ENCODE results near the gene SLC2A5. TPM values are rescaled to one million over a fixed set of nuclear protein-coding genes. Genes with fewer than 3 reads are reported as not detected.

SLC2A5 gene
- total and polyA plus RNA-seq, 9 of the 15 experiments (the other 6 are each of a cell fraction or from before 2014, with no cell fraction given) = 0.08 TPM; not detected in 8

DNA sequence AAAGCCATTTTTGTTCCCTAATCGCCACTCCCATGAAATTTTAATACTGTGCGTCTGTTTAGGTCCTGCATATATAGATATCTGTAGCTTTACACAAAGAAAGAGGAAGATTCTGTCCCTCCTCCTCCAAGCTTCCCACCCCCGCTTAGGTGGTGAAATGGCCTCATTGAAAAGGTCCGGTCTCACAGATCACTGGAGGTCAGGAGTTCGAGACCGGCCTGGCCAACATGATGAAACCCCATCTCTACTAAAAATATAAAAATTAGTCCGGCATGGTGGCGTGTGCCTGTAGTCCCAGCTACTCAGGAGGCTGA is 64.1 kb downstream of the SLC2A5 start (continued):
- TF ChIP-seq ZNF655 (CRISPR knock-in tag; IDR thresholded peaks at IDR 0.05) (no peak), ZNF431 (CRISPR knock-in tag; IDR thresholded peaks at IDR 0.05) (no peak), NRF1 (conservative IDR thresholded peaks at IDR 0.05 in 1 of 2, IDR thresholded peaks at IDR 0.05 in 1 of 2) (peak in 1 of 2 experiments; percentile 35; a peak in 2 of 4 replicates), ZNF551 (CRISPR knock-in tag; IDR thresholded peaks at IDR 0.05) (no peak), SRSF3 (IDR thresholded peaks at IDR 0.05; ENCODE audit: insufficient read depth, low read length) (no peak)
- TF ChIP-seq, protein P1, sequence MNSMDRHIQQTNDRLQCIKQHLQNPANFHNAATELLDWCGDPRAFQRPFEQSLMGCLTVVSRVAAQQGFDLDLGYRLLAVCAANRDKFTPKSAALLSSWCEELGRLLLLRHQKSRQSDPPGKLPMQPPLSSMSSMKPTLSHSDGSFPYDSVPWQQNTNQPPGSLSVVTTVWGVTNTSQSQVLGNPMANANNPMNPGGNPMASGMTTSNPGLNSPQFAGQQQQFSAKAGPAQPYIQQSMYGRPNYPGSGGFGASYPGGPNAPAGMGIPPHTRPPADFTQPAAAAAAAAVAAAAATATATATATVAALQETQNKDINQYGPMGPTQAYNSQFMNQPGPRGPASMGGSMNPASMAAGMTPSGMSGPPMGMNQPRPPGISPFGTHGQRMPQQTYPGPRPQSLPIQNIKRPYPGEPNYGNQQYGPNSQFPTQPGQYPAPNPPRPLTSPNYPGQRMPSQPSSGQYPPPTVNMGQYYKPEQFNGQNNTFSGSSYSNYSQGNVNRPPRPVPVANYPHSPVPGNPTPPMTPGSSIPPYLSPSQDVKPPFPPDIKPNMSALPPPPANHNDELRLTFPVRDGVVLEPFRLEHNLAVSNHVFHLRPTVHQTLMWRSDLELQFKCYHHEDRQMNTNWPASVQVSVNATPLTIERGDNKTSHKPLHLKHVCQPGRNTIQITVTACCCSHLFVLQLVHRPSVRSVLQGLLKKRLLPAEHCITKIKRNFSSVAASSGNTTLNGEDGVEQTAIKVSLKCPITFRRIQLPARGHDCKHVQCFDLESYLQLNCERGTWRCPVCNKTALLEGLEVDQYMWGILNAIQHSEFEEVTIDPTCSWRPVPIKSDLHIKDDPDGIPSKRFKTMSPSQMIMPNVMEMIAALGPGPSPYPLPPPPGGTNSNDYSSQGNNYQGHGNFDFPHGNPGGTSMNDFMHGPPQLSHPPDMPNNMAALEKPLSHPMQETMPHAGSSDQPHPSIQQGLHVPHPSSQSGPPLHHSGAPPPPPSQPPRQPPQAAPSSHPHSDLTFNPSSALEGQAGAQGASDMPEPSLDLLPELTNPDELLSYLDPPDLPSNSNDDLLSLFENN (IDR thresholded peaks at IDR 0.05; ENCODE audit: low read depth in 2 of 2, low read length in 2 of 2) = no peak
